Measurements from ENCODE around the gene JARID2.

JARID2 gene

DNA sequence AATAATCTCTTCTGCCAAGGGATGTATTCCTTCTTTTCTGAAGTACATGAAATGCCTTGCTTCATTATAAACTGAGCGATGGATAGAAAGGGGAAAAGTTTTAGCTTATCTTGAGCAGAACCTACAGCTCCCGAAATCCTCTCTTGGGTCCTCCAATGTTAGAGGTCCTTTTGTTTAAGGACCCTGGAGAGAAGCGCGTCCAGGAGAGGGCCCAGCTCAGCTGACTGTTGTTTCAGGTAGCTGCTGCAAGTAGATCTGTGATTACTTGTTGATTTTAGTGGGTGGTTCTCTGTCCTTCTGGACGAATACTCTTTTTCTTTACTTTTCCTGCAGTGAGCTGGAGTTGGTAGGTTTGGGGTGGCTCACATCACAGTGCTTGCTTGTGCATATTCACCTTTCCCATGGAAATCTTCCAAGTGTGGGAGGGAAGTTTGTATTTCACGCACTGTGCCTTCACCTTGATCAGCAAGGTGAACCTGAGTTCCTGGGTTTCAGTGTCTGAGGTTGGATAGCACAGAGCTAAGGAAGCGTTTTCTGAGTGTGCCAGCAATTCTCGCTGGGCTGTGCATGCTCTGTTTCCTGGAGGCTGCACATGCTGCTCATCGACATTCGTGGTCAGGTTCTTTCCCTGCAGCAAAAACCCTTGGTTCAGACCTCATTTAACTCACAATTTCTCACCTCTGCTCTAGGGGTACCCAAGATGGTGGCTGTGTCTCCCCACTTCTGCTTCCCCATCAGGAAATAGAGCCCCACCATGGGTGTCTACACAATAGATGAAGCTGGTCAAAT, 176.3 kb downstream of the JARID2 start:
- peaks cover 32% of the 10 kb centered on the region for H3K36me3 ChIP-seq (ENCODE audit: insufficient read depth, low read length)
- no peak for TF ChIP-seq EZH2 (IDR thresholded peaks at IDR 0.05)
- TF ChIP-seq POLR2AphosphoS5 (IDR thresholded peaks at IDR 0.05; ENCODE audit: borderline replicate concordance, low read depth, low read length), result no peak
- no peak for TF ChIP-seq FOXP2 (optimal IDR thresholded peaks at IDR 0.05; ENCODE audit: control extremely low read depth, extremely low read length, insufficient read depth)
- peak overlapping the region; percentile 45; the same call in 1 of the 2 replicates for H3K27ac ChIP-seq
- no peak overlapping the region for H3K9ac ChIP-seq (ENCODE audit: insufficient read length)
- no peak overlapping the region for H3K4me3 ChIP-seq
- DNase-seq (ENCODE audit: low read depth, low spot score), result no peak
- peaks cover 10% of the 10 kb centered on the region; the same call in 1 of the 2 replicates for H3K9me3 ChIP-seq (ENCODE audit: low read depth, low read length)

DNA sequence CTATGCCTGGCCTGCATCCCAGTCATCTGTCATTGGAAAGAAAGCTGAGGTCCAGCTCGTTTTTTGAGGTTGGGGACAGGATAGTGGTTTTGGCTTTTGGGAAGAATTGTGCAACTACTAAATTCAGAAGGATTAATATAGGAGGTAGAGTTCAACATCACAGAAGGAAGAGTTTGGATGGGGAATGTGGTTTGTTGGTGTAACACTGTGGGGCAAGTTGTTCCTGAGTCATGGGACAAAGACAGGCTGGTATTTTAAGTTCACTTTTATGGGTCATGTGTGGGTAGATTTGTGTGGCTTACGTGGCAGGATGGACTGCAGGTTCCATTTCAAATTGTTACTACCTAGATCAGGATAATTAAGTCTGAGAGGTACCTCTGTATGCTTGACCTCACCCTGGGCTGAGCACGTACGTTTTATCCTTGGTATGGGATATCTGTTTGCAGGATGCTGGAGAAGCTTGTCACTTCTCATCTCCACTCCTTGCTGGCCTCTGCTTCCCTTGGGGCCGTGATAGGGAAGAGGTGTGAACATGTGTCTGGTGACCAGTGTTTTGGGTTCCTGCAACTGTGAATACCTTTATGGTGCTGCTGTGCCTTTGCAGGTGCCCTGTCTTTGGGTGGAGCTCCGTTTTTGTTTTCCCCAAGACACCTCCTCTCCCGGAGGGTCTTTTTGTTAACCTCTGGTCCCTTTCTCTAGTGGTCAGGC, 177.6 kb downstream of the JARID2 start:
- Histone ChIP-seq H3K4me3 (no peak overlapping the region), H3K27ac (no peak overlapping the region), H3K9me3 (ENCODE audit: low read depth, low read length) (peaks cover 10% of the 10 kb centered on the region; the same call in 1 of the 2 replicates), H3K36me3 (ENCODE audit: insufficient read depth, low read length) (peaks cover 23% of the 10 kb centered on the region), H3K9ac (ENCODE audit: insufficient read length) (no peak overlapping the region)
- TF ChIP-seq FOXP2 (optimal IDR thresholded peaks at IDR 0.05; ENCODE audit: control extremely low read depth, extremely low read length, insufficient read depth) (no peak), POLR2AphosphoS5 (IDR thresholded peaks at IDR 0.05; ENCODE audit: borderline replicate concordance, low read depth, low read length) (no peak), EZH2 (IDR thresholded peaks at IDR 0.05) (no peak)
- no peak for DNase-seq (ENCODE audit: low read depth, low spot score)

DNA sequence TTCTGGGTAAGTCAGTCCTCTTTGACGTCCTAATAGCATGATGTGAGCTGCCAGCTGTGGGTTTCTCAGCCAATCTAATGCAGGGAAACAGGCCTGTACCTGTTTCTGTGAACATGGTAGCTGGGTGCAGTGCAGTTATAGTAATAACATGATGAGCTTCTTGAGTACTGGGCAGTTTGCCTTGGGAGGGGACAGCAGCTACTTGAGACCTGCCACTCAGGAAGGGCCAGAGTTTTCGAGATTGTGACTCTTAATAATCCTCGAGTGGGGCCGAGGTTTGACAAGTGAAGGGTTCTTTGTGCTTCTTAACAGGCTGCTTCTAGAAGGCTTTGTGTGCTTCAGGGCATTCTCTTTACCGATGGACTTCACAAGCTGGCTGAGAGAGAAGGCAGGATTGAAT, 180.1 kb downstream of the JARID2 start:
- H3K36me3 ChIP-seq (ENCODE audit: insufficient read depth, low read length), result peaks cover 9% of the 10 kb centered on the region
- no peaks in the 10 kb centered on the region for H3K9me3 ChIP-seq (ENCODE audit: low read depth, low read length)
- no peak for DNase-seq (ENCODE audit: low read depth, low spot score)
- H3K9ac ChIP-seq (ENCODE audit: insufficient read length), result no peak overlapping the region
- H3K27ac ChIP-seq, result no peak overlapping the region
- H3K4me3 ChIP-seq, result no peak overlapping the region
- TF ChIP-seq FOXP2 (optimal IDR thresholded peaks at IDR 0.05; ENCODE audit: control extremely low read depth, extremely low read length, insufficient read depth), result no peak
- TF ChIP-seq EZH2 (IDR thresholded peaks at IDR 0.05), result no peak
- no peak for TF ChIP-seq POLR2AphosphoS5 (IDR thresholded peaks at IDR 0.05; ENCODE audit: borderline replicate concordance, low read depth, low read length)

DNA sequence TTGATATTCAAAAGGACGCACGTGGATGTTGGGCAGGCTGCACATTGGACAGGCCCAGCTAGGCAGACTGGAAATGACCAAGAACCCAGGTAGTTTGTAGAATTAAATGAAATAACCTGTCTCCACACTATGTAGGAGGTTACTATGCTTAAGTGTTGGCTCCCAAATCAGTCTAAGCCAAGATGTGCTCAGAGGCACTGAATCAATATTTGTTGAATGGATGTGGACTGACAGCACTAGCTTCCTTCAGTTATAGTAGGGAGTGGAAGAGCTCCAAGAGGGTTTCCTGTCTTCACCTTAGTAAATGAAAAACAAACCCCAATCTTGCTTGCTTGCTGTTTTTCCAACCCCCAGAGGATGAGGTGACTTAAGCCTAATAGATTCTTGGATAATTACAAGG, 180.5 kb downstream of the JARID2 start:
- H3K9ac ChIP-seq (ENCODE audit: insufficient read length), result no peak overlapping the region
- DNase-seq (ENCODE audit: low read depth, low spot score), result no peak
- no peaks in the 10 kb centered on the region for H3K9me3 ChIP-seq (ENCODE audit: low read depth, low read length)
- no peak overlapping the region for H3K4me3 ChIP-seq
- no peak overlapping the region for H3K27ac ChIP-seq
- H3K36me3 ChIP-seq (ENCODE audit: insufficient read depth, low read length), result peaks cover 9% of the 10 kb centered on the region
- TF ChIP-seq POLR2AphosphoS5 (IDR thresholded peaks at IDR 0.05; ENCODE audit: borderline replicate concordance, low read depth, low read length), result no peak
- no peak for TF ChIP-seq EZH2 (IDR thresholded peaks at IDR 0.05)
- TF ChIP-seq FOXP2 (optimal IDR thresholded peaks at IDR 0.05; ENCODE audit: control extremely low read depth, extremely low read length, insufficient read depth), result no peak

DNA sequence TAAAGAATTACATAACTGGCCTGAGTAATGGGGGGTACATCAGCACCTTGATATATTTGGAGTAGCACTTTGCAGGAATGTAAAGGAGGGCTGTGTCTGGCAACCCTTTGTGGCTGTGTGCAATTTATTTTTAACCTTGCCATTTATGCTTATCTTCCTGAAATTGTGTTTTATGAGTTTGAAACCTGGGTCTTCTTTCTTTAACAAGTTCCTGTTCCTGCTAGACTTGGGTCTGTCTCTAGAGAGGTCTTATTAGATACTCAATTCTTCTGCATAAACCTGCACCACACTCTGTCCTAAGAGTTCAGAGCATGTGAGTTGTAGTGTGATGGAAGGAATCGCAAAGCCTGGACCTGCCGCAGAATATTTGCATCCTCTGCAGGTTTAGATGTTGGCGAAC, 181.0 kb downstream of the JARID2 start:
- no peak overlapping the region for H3K27ac ChIP-seq
- H3K36me3 ChIP-seq (ENCODE audit: insufficient read depth, low read length), result peaks cover 9% of the 10 kb centered on the region
- no peaks in the 10 kb centered on the region for H3K9me3 ChIP-seq (ENCODE audit: low read depth, low read length)
- H3K9ac ChIP-seq (ENCODE audit: insufficient read length), result no peak overlapping the region
- TF ChIP-seq EZH2 (IDR thresholded peaks at IDR 0.05) (no peak), FOXP2 (optimal IDR thresholded peaks at IDR 0.05; ENCODE audit: control extremely low read depth, extremely low read length, insufficient read depth) (no peak), POLR2AphosphoS5 (IDR thresholded peaks at IDR 0.05; ENCODE audit: borderline replicate concordance, low read depth, low read length) (no peak)
- no peak overlapping the region for H3K4me3 ChIP-seq
- no peak for DNase-seq (ENCODE audit: low read depth, low spot score)

DNA sequence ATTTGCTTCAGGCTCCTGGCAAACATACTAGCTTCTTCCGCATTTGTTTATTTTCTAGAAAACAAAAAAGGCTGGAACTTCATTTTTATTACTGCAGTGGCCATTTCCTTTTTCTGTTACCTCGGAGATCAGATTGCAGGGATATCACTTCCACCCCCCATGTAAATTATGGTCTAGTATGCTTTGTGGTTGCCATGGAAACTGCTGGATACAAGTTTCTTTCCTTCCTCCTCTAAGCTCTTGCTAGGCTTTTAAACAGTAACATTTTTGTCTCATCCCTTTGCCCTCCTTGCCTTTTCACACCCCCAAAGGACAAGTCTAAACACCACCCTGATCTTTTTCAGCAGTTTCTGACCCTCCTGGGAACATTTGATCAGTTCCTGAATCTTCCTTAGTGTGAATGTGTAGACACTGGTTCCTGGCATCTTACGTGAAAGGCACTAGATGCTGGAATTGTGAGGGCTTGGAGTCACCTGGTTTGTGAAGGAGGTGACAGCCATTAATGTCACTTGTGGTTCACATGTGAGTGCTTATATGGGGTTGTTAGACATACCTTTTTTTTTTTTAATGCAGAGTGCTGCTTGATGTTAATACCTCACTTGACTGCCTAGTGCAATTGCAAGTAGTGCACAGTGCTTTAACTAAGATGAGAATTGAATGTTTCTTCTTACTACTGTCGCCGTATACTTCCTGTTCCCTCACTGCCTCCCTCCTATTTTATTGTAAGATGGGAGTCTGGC, 181.6 kb downstream of the JARID2 start:
- Histone ChIP-seq H3K27ac (no peak overlapping the region), H3K36me3 (ENCODE audit: insufficient read depth, low read length) (peaks cover 9% of the 10 kb centered on the region), H3K9me3 (ENCODE audit: low read depth, low read length) (no peaks in the 10 kb centered on the region), H3K9ac (ENCODE audit: insufficient read length) (no peak overlapping the region), H3K4me3 (no peak overlapping the region)
- no peak for TF ChIP-seq POLR2AphosphoS5 (IDR thresholded peaks at IDR 0.05; ENCODE audit: borderline replicate concordance, low read depth, low read length)
- no peak for TF ChIP-seq FOXP2 (optimal IDR thresholded peaks at IDR 0.05; ENCODE audit: control extremely low read depth, extremely low read length, insufficient read depth)
- TF ChIP-seq EZH2 (IDR thresholded peaks at IDR 0.05), result no peak
- DNase-seq (ENCODE audit: low read depth, low spot score), result no peak

DNA sequence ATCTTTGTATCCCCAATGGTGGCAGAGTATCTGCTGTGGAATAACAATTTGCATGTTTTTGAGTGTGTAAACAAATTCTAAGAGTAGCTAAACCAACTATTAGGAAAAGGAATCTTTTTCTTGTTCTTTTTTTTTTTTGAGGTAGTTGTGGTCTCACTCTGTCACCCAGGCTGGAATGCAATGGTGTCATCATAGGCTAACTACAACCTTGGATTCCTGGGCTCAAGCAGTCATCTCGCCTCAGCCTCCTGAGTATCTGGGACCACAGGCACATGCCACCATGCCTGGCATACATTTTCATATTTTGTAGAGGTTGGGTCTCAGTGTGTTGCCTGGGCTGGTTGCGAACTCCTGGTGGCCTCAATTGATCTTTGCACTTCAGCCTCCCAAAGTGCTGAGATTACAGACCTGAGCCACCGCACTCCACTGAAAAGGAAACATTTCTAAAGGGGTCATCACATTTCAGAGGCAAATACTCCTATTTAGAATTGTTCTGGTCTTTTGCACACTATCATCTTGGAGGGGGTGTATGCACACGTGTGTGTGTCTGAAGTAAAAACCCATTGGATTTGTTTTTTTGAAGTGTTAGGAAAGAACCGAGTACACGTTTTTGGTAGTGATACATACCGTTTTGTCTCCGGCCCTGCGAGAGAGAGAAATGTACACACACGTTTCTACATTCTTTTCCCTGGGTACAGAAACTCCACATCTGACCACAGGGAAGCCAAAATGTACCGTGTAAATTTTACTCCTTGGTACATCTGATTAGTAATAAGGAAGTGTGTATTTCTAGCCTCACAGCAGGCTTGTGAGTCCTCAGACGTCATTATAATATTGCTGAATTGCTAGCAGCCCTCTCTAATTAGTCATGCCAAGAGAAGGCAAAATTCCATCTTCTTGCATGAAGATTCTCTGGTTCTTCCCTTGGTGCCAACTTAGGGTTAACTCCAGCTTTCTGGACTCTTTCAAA, 183.6 kb downstream of the JARID2 start:
- Histone ChIP-seq H3K9me3 (ENCODE audit: low read depth, low read length) (no peaks in the 10 kb centered on the region), H3K27ac (peak overlapping the region; percentile 44; the same call in 1 of the 2 replicates), H3K9ac (ENCODE audit: insufficient read length) (peak overlapping the region; percentile 3), H3K36me3 (ENCODE audit: insufficient read depth, low read length) (peaks cover 5% of the 10 kb centered on the region), H3K4me3 (peak overlapping the region; percentile 57)
- TF ChIP-seq EZH2 (IDR thresholded peaks at IDR 0.05) (no peak), FOXP2 (optimal IDR thresholded peaks at IDR 0.05; ENCODE audit: control extremely low read depth, extremely low read length, insufficient read depth) (no peak), POLR2AphosphoS5 (IDR thresholded peaks at IDR 0.05; ENCODE audit: borderline replicate concordance, low read depth, low read length) (peak; percentile 50; the same call in 1 of the 2 replicates)
- peak; percentile 77 for DNase-seq (ENCODE audit: low read depth, low spot score)
